GM18870 (cell line): ENCODE measurements around the gene ATP10B.
"Not testable (repeated sequence)": the region's sequence is repeated elsewhere in the genome, so short reads cannot be mapped to it uniquely, and the experiment has no call there.

Experiments used
- ATAC-seq: cut with Tn5 transposase; IDR thresholded peaks from one replicate; pipeline ENCODE4 v1.9.1; 2021; ENCODE audit warnings: moderate library complexity; ENCODE audit not compliant: unreplicated experiment

Gene ATP10B

DNA sequence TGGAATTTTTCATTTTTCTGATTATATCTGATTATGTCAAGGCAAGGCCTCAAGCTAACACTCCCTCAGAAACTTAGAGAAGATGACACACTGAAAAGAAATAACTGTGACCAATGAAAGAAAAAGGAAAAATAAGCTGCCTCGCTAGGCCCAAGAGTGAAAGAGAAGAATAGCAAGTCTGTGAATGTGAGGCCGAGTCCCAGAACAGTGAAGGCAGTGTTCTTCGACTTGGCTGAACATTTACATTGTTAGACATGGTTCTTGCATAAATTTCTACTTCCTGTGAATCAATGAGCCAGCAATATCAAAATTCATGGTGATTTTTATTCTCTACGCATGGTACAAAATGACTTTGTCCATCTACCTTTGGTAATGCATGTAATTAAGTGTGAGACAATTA is at the start of gene ATP10B:
Gene ATP10B, minus strand, starts transcription at position 163 of the 400 bp plus-strand sequence. CDS start 164,137 bp downstream, outside the sequence.
- ATAC-seq, result no peak

GRCh38 chr5:160901656-160902055 is 49.6 kb upstream of the ATP10B start:
- ATAC-seq, result no peak

DNA sequence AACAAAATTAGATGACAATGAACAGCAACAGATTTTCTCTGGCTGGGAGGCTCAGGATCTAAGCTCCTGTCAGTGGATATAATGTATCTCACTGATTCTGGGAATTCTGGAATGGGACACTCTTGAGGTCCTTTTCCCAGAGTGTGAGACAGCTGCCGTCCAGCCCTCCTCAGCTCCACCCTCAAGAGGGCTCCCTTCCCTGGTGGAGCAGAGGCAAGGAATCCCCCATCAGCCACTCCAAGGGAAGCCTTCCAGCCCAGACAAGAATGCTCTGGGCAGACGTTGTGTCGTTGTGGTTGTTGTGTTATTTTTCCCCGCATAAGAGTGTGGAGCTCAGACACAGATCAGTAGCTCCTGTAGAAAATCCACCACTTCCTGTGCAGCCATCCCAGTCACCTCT is 47.7 kb upstream of the ATP10B start:
- no peak for ATAC-seq

- not testable (repeated sequence) for ATAC-seq
Observed at GRCh38 chr5:160893180-160893964, 41.4 kb upstream of the ATP10B start.

GRCh38 chr5:160887780-160888179 is 35.8 kb upstream of the ATP10B start:
- ATAC-seq, result no peak

- ATAC-seq, result not testable (repeated sequence)
Observed at GRCh38 chr5:160873560-160874200, 21.7 kb upstream of the ATP10B start.

DNA sequence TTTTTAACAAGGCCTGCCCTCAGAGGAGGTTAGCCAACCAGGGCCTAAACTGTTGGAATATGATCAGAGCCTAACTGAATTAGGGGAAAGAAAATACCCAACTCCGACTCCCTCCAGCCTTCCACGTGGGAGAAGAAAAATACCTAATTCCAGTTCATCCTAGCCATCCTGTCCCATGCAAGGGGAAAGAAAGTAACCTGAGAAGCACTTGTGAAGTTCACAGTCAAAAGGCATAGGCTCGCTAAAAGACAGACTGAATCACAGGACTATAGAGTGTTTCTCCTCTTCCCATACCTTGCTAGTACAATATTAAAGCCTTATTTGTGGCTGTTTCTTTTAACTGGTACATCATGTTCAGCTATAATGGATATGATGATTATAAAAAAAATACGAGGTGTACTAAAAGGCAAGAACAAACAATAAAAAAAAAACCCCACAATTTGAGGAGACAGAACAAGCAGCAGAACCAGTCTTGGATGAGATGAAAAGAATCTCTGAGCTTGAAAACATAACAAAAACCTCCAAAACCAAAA is 18.0 kb upstream of the ATP10B start:
- no peak for ATAC-seq

DNA sequence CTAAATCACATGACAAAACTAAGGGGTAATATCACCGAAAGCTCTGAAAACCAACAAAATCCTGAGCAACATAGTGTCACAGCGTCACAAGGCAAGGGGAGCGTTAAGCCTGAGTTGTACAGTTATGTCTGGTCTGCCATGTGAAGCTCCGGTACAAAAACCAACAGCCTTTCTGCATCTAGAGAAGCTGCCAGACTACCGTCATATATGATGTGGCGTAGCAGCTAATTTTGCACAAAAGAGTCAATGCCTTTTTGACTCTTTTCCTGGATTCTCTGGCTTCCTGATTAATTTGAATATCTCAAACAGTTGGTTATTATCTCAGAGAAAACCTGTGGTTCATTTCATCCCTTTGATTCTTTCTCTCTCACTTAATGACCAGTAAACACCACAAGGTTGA is 16.0 kb upstream of the ATP10B start:
- ATAC-seq, result no peak

GRCh38 chr5:160851451-160851850 is 560 bp downstream of the ATP10B start:
- no peak for ATAC-seq

DNA sequence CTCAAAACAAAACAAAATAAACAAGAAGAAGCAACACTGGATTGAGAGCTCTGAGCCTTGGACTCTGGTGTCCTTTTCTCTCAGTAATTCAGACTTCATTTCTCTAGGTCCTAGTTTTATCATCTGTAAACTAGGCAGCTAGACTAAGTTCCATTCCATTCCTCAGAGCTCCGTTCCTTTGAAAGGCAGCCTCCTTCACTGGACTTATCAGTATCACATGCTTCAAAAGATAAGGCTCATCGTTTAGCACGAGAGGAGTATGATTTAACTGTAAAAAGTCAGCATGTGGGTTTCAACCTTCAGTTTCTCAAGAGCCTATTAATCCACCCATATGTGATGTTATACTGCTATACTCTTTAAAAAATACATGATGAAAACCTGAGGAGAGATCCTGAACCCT is 1.6 kb downstream of the ATP10B start:
- no peak for ATAC-seq

- ATAC-seq, result no peak
Observed at GRCh38 chr5:160847526-160848085, 4.4 kb downstream of the ATP10B start.

- no peak for ATAC-seq
Observed at GRCh38 chr5:160846642-160847041, 5.4 kb downstream of the ATP10B start.

DNA sequence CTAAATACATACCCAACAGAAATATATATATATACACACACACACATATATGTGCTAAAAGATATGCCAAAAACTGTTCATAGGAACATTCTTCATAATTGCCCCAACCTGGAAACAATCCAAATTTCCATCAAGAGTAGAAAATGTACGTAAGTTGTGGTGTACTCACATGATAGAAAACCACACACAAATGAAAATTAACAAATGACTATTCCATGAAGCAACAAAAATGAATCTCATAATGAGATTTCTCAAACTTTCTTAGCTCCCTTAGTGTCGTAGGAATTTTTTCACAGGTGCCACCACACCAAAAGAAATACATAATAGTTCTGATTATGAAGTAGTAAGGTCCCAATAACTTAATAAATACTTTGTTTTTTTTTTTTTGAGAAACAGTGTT is 7.8 kb downstream of the ATP10B start:
- ATAC-seq, result no peak

GRCh38 chr5:160843240-160843639 is 8.8 kb downstream of the ATP10B start:
- ATAC-seq, result peak; percentile 99

- no peak for ATAC-seq
Observed at GRCh38 chr5:160837749-160838593, 14.0 kb downstream of the ATP10B start.

DNA sequence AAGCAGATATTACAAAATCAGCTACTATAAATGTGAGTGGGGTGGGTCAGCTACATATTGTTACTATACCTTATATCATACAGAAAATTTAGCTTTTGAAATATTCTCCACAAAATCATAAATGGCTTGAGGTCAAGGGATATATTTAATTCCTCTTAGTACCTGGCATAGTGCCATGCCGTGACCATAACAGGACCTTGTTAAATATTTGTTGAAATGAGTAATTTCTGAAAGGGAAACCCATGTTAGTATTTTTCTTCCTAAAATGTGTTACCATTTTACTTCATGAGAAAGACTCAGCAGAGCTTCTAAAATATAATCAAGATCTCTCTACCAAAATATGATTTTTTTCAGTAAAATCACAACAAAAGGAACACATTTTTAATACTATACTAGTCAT is 14.8 kb downstream of the ATP10B start:
- no peak for ATAC-seq

- ATAC-seq, result peak; percentile 57
Observed at GRCh38 chr5:160835818-160836528, 16.0 kb downstream of the ATP10B start.

DNA sequence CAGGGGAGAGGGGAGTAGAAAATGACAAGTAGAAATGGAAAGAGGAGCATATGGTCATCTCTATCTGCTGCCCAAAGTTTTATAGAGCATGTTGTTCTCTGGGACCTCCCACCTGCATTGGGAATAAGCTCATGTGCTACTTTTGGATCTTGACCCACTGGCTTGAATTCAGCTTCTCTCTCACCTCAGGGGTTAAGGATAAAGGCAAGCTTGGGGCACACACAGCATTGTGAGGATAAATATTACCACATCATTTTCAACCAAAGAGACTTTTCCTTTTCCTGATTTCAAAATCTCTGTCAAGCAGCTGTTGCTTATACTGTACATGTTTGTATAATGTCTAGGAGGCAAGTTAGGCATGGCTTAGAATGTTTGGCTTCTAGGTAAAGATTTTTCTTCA is 16.6 kb downstream of the ATP10B start:
- ATAC-seq, result peak; percentile 23

GRCh38 chr5:160833806-160834205 is 18.2 kb downstream of the ATP10B start:
- ATAC-seq, result no peak

DNA sequence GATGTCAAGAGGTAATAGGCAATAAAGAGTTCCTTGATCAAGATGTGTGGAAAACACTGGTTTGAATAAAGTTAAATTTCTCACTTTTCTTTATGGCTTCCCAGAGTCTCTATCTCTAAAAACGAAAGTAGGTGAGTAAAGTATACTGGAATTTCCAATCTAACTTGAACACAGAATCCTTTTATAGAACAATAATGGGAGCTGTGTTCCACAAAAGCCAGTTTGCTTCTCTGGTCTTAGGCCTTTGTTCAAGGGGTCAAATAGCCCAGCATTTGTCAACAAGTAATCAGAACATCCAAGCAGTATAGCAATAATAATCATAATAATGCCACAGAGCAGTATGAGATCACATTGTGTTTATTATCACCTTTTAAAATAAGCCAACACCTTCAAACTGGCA is 20.2 kb downstream of the ATP10B start:
- no peak for ATAC-seq
